GM19238 (cell line): ENCODE results near the gene RBMS2.
"Not testable (repeated sequence)": the region's sequence is repeated elsewhere in the genome, so short reads cannot be mapped to it uniquely, and the experiment has no call there.

Source experiments
- DNase-seq: peaks from one replicate; pipeline ENCODE4 v3.0.0; 2011; ENCODE audit warnings: low spot score; ENCODE audit not compliant: insufficient read length

RBMS2 gene, protein sequence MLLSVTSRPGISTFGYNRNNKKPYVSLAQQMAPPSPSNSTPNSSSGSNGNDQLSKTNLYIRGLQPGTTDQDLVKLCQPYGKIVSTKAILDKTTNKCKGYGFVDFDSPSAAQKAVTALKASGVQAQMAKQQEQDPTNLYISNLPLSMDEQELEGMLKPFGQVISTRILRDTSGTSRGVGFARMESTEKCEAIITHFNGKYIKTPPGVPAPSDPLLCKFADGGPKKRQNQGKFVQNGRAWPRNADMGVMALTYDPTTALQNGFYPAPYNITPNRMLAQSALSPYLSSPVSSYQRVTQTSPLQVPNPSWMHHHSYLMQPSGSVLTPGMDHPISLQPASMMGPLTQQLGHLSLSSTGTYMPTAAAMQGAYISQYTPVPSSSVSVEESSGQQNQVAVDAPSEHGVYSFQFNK

DNA sequence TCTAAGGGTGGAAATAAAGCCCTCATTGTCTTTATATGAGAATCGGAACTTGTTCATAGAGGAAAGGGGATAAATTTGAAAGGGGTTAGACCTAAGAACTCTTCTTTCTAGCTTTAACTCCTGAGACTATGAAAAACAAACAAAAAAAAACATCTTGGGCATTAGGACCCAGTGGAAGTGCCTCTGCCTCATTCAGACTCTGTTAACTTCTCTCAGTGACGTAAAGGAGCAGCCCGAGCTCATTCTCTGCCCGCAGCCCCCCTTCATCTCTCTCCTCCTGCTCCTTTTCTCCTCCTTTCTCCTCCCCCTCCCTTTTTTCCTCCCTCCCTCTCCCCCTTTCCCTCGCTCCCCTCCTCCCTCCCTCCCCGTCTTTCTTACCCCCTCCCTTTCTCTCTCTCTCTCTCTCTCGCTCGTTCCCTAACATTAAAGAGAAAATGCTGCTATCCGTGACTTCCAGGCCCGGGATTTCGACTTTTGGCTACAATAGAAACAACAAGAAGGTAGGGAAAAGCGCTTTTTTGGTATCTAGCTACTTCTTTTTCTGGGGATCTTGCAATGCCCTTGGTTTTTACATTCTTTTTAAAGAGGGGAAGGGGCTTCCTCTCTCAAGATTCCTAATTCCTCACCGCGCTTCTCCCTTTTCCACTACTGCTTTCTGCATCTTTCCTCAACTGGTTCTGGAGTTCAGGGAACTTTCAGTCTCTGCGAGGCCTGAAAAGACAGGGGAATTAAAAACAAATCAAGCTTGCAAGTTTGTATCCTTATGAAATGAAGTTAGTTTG lies at the start of gene RBMS2:
RBMS2 (plus strand) TSS at position 231 of the 782 bp plus-strand sequence; CDS start at position 435, 204 bp downstream.
- peak; percentile 18 for DNase-seq

GRCh38 chr12:56474389-56474788 lies 47.2 kb upstream of the RBMS2 start:
- no peak for DNase-seq

DNA sequence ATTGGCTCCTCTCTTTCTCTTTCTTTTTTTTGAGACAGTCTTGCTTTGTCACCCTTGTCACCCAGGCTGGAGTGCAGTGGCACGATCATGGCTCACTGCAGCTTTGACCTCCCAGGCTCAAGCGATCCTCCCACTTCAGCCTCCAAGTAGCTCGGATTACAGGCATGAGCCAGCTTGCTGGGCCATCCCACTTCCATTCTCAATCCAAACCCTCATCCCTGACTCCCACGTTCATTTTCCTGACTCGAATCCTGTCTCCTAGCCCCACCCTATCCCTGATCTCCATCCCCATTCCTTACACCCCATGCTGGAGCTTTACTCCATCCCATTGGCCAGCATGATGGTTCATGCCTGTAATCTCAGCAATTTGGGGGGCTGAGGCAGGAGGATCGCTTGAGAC lies 45.5 kb upstream of the RBMS2 start:
- no peak for DNase-seq

DNA sequence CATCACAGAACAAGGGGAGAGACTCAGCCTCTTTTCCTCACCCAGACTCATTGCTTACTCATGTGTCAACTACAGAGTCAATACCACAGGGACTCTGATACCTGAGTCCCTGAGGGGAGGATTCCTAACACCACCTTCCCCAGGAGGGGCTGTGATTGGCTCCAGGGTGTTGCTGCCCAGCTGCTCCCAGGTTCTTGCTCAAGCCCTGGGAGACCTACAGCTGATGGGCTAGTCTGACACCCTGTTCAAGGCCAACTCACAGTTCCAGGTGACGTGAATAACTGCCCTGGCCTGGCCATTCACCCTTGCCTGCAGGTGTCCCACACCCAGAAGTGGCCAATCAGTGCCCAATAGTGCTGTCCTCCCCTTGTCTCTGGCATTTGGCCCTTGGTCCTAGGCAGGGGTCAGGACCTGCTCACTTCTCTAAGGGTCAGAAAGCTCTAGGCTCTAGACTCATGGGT lies 44.6 kb upstream of the RBMS2 start:
- no peak for DNase-seq

DNA sequence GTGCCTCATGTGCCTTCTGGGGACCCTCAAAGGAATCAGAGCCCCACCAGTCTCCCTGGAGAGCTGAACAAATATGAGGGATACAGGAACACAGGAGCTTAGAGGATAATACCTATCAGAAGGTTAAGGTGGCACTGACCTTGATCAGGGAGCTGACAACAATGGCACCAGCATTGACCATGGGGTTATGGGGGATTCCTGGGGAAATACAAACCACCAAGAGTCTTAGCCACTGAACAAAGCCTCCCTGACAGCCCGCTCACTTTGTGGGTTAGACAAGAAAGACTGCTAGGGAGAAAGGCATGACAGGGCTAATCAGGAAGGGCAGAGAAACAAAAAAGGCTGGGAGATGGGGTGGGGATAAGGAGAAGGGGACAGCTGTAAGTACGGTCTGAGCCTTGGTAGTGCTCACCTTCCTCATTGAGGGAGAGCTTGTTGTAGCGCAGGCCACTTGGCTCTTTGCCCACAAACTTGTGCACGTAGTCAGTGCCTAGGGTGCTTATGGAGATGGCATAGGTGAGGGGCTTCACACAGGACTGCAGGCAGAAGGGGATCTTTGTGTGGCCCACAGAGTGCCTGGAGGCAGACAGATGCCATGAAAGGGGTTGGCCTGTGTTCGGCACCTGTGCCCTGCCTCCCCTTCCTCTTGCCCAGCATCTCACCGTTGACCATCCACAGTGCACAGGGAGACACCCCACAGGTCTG lies 43.9 kb upstream of the RBMS2 start:
- no peak for DNase-seq

DNA sequence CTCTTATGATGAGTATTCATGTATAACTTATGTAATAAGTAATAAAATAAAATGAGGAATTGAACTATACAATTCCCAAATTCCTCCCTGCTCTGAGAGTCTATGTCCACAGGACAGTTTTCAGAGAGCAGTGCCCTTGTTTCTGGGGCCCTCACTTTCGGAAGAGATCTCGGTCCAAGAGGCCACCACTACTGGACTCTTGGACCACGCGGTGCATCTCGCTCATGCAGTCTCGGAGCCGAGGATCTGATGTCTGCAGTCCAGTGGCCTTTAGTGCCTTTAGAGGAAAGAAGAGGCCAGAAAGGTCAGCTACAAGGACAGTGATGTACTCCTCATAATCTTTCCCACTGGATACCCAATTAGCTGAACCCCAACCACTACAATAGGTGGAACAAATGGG lies 42.0 kb upstream of the RBMS2 start:
- no peak for DNase-seq

GRCh38 chr12:56484566-56484965 lies 37.1 kb upstream of the RBMS2 start:
- no peak for DNase-seq

DNA sequence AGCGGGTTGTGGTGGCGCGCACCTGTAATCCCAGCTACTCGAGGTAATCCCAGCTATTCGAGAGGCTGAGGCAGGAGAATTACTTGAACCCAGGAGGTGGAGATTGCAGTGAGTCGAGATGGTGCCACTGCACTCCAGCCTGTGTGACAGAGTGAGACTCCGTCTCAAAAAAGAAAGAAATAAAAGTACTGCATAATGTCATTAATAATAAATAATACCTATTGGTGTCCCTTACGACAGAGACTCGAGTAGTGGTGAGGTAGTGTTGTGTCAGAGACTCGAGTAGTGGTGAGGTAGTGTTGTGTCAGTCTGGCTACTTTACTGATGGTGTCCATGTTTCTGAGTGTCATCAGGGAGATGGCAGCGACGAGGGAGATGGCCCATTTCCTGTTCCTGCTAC lies 34.9 kb upstream of the RBMS2 start:
- no peak for DNase-seq

GRCh38 chr12:56487448-56488040 lies 34.1 kb upstream of the RBMS2 start:
- no peak for DNase-seq

- peak; percentile 88 for DNase-seq
Observed at GRCh38 chr12:56488041-56488955, 33.3 kb upstream of the RBMS2 start, which contains the start of gene GLS2. GLS2 (minus strand) TSS chr12:56488161; CDS start chr12:56488118, 43 bp downstream.

- no peak for DNase-seq
Observed at GRCh38 chr12:56490360-56490759, 31.3 kb upstream of the RBMS2 start.

DNA sequence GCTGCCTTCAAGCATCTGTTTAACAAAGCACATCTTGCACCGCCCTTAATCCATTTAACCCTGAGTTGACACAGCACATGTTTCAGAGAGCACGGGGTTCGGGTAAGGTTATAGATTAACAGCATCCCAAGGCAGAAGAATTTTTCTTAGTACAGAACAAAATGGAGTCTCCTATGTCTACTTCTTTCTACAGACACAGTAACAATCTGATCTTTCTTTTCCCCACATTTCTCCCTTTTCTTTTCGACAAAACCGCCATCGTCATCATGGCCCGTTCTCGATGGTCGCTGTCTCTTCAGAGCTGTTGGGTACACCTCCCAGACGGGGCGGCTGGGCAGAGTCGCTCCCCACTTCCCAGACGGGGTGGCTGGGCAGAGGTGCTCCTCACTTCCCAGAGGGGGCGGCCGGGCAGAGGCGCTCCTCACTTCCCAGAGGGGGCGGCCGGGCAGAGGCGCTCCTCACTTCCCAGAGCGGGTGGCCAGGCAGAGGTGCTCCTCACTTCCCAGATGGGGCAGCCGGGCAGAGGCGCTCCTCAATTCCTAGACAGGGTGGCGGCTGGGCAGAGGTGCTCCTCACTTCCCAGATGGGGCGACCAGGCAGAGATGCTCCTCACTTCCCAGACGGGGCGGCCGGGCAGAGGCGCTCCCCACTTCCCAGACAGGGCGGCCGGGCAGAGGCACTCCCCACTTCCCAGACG lies 28.1 kb upstream of the RBMS2 start:
- DNase-seq = not testable (repeated sequence)

DNA sequence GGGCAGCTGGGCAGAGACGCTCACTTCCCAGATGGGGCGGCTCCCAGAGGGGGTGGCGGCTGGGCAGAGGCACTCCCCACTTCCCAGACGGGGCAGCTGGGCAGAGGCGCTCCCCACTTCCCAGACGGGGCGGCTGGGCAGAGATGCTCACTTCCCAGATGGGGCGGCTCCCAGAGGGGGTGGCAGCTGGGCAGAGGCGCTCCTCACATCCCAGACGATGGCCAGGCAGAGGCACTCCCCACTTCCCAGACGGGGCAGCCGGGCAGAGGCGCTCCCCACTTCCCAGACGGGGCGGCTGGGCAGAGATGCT lies 27.6 kb upstream of the RBMS2 start:
- not testable (repeated sequence) for DNase-seq

- not testable (repeated sequence) for DNase-seq
Observed at GRCh38 chr12:56494481-56494880, 27.1 kb upstream of the RBMS2 start.

DNA sequence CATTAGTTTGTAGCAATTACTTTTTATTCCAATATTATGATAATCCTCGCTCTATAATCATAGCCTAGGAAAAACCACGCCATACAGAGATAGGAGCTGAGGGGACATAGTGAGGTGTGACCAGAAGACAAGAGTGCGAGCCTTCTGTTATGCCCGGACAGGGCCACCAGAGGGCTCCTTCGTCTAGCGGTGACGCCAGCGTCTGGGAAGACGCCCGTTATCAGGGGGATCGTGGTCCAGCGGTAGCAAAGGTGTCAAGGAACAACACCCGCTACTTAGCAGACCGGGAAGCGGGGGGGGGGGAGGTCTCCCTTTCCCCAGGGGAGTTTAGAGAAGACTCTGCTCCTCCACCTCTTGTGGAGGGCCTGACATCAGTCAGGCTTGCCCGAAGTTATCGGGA lies 24.9 kb upstream of the RBMS2 start:
- DNase-seq = not testable (repeated sequence)

DNA sequence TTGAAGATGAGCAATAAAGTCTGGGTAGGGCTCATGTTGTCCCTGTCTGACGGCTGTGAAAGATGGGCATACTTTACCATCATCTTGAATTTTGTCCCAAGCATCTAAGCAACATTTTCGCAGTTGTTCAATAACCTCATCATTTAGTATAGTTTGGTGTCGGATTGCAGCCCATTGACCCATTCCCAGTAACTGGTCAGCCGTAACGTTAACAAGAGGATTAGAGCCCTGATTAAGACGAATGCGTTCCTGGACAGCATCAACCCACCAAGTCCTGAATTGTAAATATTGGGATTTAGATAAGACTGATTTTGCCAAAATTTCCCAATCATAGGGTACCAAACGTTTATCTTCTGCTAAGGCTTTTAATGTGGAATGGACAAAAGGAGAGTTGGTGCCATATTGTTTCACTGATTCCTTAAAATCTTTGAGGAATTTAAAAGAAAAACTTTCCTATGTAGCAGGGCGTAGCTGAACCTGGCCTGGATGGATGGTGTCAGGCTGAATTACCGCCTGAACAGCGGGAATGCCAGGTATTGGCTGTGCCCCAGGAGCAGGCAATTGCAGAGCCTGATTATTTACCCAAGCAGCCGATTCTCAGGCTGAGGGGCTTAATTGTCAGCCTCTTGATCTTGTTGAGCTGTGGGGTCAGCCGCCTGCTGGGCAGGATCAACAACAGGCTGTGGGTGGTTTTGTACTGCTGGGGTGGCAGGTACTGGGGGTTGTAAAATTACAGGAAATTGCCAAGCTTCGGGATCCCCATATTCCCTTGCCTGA lies 23.3 kb upstream of the RBMS2 start:
- DNase-seq = not testable (repeated sequence)

- not testable (repeated sequence) for DNase-seq
Observed at GRCh38 chr12:56499452-56499851, 22.2 kb upstream of the RBMS2 start.

DNA sequence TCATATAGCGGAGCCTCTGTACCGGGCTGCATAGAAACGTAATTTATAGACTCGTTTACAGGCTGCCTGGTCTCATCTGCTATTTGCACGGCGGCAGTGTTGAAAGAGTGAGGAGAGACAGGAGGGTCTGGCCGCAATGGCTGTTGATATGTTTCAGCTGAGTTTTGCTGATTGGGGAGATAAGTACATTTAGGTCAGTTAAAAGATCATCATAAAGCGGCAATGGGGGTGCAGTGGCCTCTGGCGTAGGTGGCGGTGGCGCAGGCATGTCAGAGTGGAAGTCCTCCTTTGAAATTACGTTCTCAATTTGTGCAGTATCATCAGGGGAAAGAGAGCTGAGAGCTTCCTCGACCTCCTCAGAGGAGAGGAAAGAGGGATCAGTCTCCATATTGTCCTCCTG lies 21.7 kb upstream of the RBMS2 start:
- DNase-seq = not testable (repeated sequence)

DNA sequence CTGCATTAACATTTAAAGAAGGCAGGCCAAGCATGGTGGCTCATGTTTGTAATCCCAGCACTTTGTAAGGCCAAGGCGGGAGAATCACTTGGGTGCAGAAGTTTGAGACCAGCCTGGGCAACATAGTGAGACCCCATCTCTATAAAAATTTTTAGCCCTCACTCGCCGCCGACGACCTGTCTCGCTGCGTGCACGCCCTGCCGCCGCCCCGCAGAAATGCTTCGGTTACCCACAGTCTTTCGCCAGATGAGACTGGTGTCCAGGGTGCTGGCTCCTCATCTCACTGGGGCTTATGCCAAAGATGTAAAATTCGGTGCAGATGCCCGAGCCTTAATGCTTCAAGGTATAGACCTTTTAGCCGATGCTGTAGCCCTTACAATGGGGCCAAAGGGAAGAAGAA lies 10.8 kb upstream of the RBMS2 start:
- DNase-seq = no peak
